ENCODE measurements around the gene RGS5.

RGS5 gene

DNA sequence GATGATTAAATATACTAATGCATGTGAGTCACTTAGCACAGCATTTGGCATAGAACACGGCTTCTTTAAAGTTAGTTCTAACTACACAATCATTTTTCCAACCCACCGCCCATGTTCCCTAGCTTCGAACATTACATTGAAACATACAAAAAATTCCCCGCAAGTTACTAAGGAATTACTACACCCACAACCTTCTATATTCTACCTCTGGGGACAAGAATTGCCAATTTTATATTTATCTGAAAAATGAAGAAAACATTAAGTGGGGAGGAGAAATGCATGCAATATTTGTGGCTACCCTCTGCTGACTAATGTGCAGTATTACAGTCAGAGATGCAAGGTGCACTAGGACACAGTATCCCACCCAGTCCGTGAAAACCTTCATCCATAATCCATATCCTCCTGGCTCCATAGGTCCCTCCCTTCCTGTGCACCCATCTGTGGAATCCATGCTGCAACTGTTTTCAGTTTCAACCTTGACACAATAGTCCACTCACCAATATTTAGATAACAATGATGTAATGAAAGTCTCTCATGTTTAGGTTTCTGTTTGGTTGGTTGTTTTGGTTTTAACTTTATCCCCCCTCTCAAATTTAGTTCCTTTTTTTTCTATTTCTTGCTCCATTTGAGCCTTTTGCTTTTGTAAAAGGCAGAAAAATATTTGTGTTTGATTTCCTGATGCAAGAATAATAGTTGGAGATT lies 31.6 kb downstream of the RGS5 start:
- H3K4me1 ChIP-seq (ENCODE audit: insufficient read depth, low read length) = peaks cover 13% of the 10 kb centered on the region
- H3K9ac ChIP-seq (ENCODE audit: low read depth, low read length) = no peak overlapping the region
- no peaks in the 10 kb centered on the region for H3K36me3 ChIP-seq (ENCODE audit: insufficient read depth, low read length)
- no peaks in the 10 kb centered on the region for H3K9me3 ChIP-seq (ENCODE audit: control insufficient read depth, insufficient read depth, low read length)

- Histone ChIP-seq H3K9ac (ENCODE audit: low read depth, low read length) (no peak overlapping the region), H3K36me3 (ENCODE audit: insufficient read depth, low read length) (no peaks in the 10 kb centered on the region), H3K4me1 (ENCODE audit: insufficient read depth, low read length) (peaks cover 17% of the 10 kb centered on the region), H3K9me3 (ENCODE audit: control insufficient read depth, insufficient read depth, low read length) (no peaks in the 10 kb centered on the region)
Measured at GRCh38 chr1:163170331-163170730, 32.4 kb downstream of the RGS5 start.

GRCh38 chr1:163169553-163169952 lies 33.2 kb downstream of the RGS5 start:
- Histone ChIP-seq H3K9ac (ENCODE audit: low read depth, low read length) (no peak overlapping the region), H3K9me3 (ENCODE audit: control insufficient read depth, insufficient read depth, low read length) (no peaks in the 10 kb centered on the region), H3K36me3 (ENCODE audit: insufficient read depth, low read length) (no peaks in the 10 kb centered on the region), H3K4me1 (ENCODE audit: insufficient read depth, low read length) (peaks cover 17% of the 10 kb centered on the region)

DNA sequence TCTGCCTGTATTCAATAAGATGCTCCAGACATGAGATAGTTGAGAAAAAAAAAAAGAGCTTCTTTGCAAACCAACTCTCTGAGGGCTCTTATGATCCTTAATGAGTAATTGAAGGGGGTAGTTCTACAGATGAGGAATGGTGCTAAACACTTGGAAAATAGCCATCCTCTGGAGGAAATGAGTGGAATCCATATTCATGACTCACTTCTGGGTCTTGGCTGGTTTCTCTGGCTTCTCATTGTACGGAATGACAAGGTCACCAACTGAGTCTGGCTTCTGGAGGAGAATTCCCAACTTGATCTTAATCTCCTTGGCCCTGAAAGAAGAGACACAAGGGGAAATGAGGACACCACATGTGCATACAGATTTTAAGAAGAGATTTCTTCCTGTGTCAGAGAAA lies 34.7 kb downstream of the RGS5 start:
- no peak overlapping the region for H3K9ac ChIP-seq (ENCODE audit: low read depth, low read length)
- H3K36me3 ChIP-seq (ENCODE audit: insufficient read depth, low read length) = no peaks in the 10 kb centered on the region
- no peaks in the 10 kb centered on the region for H3K9me3 ChIP-seq (ENCODE audit: control insufficient read depth, insufficient read depth, low read length)
- peaks cover 17% of the 10 kb centered on the region for H3K4me1 ChIP-seq (ENCODE audit: insufficient read depth, low read length)

- H3K4me1 ChIP-seq (ENCODE audit: insufficient read depth, low read length) = peaks cover 17% of the 10 kb centered on the region
- H3K9me3 ChIP-seq (ENCODE audit: control insufficient read depth, insufficient read depth, low read length) = no peaks in the 10 kb centered on the region
- H3K36me3 ChIP-seq (ENCODE audit: insufficient read depth, low read length) = no peaks in the 10 kb centered on the region
- no peak overlapping the region for H3K9ac ChIP-seq (ENCODE audit: low read depth, low read length)
Measured at GRCh38 chr1:163166886-163167555, 35.7 kb downstream of the RGS5 start.

GRCh38 chr1:163165119-163165518 lies 37.6 kb downstream of the RGS5 start:
- Histone ChIP-seq H3K4me1 (ENCODE audit: insufficient read depth, low read length) (peaks cover 17% of the 10 kb centered on the region), H3K9ac (ENCODE audit: low read depth, low read length) (no peak overlapping the region), H3K36me3 (ENCODE audit: insufficient read depth, low read length) (no peaks in the 10 kb centered on the region), H3K9me3 (ENCODE audit: control insufficient read depth, insufficient read depth, low read length) (no peaks in the 10 kb centered on the region)

DNA sequence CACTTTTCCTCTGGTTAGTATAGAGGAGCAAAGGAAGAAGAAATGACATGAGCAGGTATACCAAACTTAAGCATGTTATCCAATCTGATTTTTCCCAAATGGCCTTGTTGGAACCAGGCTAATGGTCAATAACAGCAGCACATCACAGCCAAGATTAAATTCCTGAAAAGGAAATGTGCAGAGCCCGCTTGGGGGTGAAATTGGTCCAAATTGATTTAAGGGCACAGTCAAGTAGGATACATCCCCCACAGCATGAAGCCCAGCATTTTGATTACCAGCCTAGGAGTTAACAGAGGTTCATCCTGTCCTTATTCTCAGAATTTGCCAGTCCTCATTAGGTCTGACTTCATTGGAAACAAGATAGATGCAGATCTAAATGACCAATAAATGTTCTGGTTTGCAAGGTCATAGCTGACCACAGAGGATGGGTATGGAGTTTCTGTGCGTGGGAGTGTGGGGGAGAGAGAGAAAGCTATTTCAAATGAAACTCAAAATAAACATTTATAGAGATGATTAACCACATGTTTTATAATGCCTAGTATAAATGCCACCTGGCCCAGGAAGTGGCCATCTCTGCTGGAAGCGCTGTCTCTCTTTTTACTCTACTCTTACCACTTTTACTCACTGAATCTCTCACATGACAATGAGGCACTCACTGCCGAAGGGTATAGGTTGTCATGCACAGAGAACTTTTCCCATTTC lies 38.7 kb downstream of the RGS5 start:
- Histone ChIP-seq H3K4me1 (ENCODE audit: insufficient read depth, low read length) (peaks cover 17% of the 10 kb centered on the region), H3K9me3 (ENCODE audit: control insufficient read depth, insufficient read depth, low read length) (no peaks in the 10 kb centered on the region; the same call in 1 of the 2 replicates), H3K9ac (ENCODE audit: low read depth, low read length) (no peak overlapping the region), H3K36me3 (ENCODE audit: insufficient read depth, low read length) (no peaks in the 10 kb centered on the region)

DNA sequence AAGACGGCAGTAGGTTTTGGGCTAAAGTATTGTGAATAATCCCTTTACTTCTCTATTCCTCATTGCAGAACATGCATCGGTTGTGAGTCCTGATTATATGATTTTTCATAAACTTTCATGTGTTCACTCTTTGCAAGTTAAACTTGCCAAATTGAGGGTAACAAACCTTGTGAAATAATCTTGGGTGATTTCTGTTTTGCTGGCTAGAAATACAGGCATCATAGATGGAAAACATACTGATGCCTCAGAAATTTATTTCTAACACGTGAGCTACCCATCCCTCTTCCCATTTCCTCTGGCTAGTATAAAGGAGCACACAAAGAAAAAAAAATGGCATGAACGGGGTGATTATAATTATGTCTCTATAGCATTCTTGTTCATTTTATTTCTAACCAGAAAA lies 39.6 kb downstream of the RGS5 start:
- Histone ChIP-seq H3K9me3 (ENCODE audit: control insufficient read depth, insufficient read depth, low read length) (peaks cover 3% of the 10 kb centered on the region; the same call in 1 of the 2 replicates), H3K4me1 (ENCODE audit: insufficient read depth, low read length) (peaks cover 17% of the 10 kb centered on the region), H3K36me3 (ENCODE audit: insufficient read depth, low read length) (no peaks in the 10 kb centered on the region), H3K9ac (ENCODE audit: low read depth, low read length) (no peak overlapping the region)

DNA sequence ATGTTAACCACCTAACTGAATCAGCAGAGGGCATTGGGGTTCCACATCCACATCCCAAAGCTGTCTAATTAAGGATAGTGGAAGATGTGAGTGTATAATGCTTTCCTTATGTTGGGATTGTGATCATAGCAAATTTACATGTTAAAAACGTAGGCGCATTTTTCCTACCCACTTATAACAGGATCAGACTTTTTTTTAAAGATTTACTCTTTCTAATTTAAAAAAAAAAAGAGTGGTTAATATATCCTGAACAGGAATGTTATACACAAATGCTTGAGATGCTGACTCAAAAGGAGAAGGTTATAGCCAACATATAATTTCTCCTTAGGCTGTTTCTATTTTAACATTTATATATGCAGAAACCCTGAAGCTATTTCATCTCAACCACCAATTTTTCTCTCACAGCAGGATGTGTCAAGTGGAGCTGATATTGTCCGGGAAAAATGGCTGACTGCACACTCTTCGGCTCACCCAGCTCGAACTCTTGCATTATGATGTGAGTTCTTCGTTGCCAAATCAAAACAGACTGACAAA lies 40.3 kb downstream of the RGS5 start:
- H3K4me1 ChIP-seq (ENCODE audit: insufficient read depth, low read length) = peaks cover 17% of the 10 kb centered on the region; the same call in 1 of the 2 replicates
- peaks cover 7% of the 10 kb centered on the region; the same call in 1 of the 2 replicates for H3K9me3 ChIP-seq (ENCODE audit: control insufficient read depth, insufficient read depth, low read length)
- no peak overlapping the region for H3K9ac ChIP-seq (ENCODE audit: low read depth, low read length)
- H3K36me3 ChIP-seq (ENCODE audit: insufficient read depth, low read length) = no peaks in the 10 kb centered on the region

DNA sequence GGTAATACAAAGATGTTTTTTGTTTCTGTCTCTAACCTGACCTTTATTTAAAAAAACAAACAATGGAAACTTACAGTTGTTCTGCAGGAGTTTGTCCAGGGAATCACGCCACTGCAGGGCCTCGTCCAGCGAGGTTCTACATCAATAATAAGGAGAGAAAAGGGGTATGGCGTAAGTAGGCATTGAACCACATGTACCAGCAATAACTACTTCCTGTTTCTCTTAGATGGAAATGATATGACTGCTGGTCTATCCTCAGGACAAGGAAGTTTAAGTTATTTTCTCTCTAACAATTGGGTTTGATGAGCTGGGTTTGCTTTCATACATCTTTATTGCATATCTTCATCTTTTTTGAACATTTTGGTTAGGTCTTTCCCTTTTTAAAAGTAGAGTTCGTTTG lies 40.9 kb downstream of the RGS5 start:
- no peak overlapping the region for H3K9ac ChIP-seq (ENCODE audit: low read depth, low read length)

GRCh38 chr1:163161337-163161736 lies 41.4 kb downstream of the RGS5 start:
- peaks cover 7% of the 10 kb centered on the region; the same call in 1 of the 2 replicates for H3K9me3 ChIP-seq (ENCODE audit: control insufficient read depth, insufficient read depth, low read length)
- no peak overlapping the region for H3K9ac ChIP-seq (ENCODE audit: low read depth, low read length)
- H3K4me1 ChIP-seq (ENCODE audit: insufficient read depth, low read length) = peaks cover 6% of the 10 kb centered on the region; the same call in 1 of the 2 replicates
- H3K36me3 ChIP-seq (ENCODE audit: insufficient read depth, low read length) = no peaks in the 10 kb centered on the region

More for the DNA sequence above, 40.9 kb downstream of the RGS5 start:
- Histone ChIP-seq H3K9me3 (ENCODE audit: control insufficient read depth, insufficient read depth, low read length) (peaks cover 7% of the 10 kb centered on the region; the same call in 1 of the 2 replicates), H3K36me3 (ENCODE audit: insufficient read depth, low read length) (no peaks in the 10 kb centered on the region), H3K4me1 (ENCODE audit: insufficient read depth, low read length) (peaks cover 11% of the 10 kb centered on the region; the same call in 1 of the 2 replicates)

DNA sequence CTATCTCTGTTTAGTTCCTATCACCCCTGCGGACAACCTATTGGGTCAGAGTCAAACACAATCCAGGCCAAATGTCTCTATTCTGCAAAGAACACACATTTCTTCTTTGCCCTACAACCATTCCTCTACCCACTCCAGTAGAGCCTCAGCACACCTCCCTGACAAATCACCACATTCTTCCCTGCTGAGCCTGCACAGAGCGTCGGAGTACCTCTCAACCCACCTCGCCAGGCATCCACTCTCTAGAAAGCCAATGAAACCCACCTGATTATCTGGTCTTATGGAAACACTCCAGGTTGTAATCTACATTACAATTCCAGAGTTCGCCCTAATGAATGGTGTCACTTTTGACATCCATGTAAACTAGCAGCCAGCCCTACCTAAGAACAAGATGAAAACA lies 47.1 kb downstream of the RGS5 start:
- peaks cover 7% of the 10 kb centered on the region; the same call in 1 of the 2 replicates for H3K9me3 ChIP-seq (ENCODE audit: control insufficient read depth, insufficient read depth, low read length)
- H3K36me3 ChIP-seq (ENCODE audit: insufficient read depth, low read length) = no peaks in the 10 kb centered on the region
- no peak overlapping the region for H3K9ac ChIP-seq (ENCODE audit: low read depth, low read length)
- H3K4me1 ChIP-seq (ENCODE audit: insufficient read depth, low read length) = 0 out of 2 replicates have a peak, but pooled peaks cover 3% of the 10 kb centered on the region

DNA sequence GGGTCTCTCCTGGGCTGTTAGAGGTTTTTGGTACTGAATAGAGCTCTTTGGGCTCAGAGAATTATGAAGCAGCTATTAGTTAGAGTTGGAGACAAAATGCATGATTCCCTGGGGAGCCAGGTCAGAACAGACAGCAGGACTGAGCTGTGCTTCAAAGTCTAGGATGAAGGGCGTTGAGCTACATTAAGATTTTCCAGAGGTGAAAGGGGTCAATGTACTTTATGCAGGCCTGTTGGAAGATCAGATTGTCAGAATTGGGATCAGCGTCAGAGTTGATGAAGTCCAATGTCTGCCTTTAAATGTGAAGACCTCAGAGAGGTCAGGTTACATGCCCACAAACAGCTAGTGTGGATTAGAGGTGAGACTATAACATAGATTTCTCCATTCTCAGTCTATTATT lies 53.8 kb downstream of the RGS5 start:
- no peaks in the 10 kb centered on the region for H3K4me1 ChIP-seq (ENCODE audit: insufficient read depth, low read length)
- H3K9me3 ChIP-seq (ENCODE audit: control insufficient read depth, insufficient read depth, low read length) = no peaks in the 10 kb centered on the region
- no peak overlapping the region for H3K9ac ChIP-seq (ENCODE audit: low read depth, low read length)
- no peaks in the 10 kb centered on the region for H3K36me3 ChIP-seq (ENCODE audit: insufficient read depth, low read length)

DNA sequence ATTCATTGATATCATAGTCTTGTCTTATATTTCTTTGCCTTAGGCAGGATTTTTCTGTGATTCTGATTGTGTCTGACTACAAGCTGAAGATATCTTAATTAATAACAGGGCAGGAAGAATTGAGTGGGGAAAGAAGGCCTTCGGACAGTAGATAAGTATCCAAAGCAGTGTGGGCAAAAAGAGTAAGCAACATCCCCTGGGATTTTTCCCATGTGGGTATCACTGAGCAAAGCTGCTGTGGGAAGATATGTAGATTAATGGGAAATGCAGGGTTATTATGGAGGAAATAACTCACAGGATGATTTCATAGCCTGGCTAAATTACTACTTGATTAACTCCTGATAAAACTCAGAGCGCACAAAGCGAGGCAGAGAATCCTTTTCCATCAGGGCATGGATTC lies 55.7 kb downstream of the RGS5 start:
- Histone ChIP-seq H3K9ac (ENCODE audit: low read depth, low read length) (no peak overlapping the region), H3K4me1 (ENCODE audit: insufficient read depth, low read length) (no peaks in the 10 kb centered on the region), H3K36me3 (ENCODE audit: insufficient read depth, low read length) (no peaks in the 10 kb centered on the region), H3K9me3 (ENCODE audit: control insufficient read depth, insufficient read depth, low read length) (no peaks in the 10 kb centered on the region)

Measured in ES-I3 (cell line).